Osteoblast (primary cell): ENCODE data around the gene CD300A. TPM values are rescaled to one million over a fixed set of nuclear protein-coding genes. Genes with fewer than 3 reads are reported as not detected.

Source experiments
- DNase-seq: peaks from one replicate; pipeline ENCODE4 v3.0.0; 2011; ENCODE audit warnings: low spot score, mixed read lengths; ENCODE audit not compliant: insufficient read length; ENCODE audit errors: missing footprints
- H2AFZ ChIP-seq: 2 replicates; pipeline ENCODE4 v1.6.0; 2011; ENCODE audit warnings: mild to moderate bottlenecking, low read length
- H3K27ac ChIP-seq: 2 replicates; pipeline ENCODE4 v1.5.1; 2011; ENCODE audit warnings: mild to moderate bottlenecking, low read depth, low read length, moderate library complexity
- H3K27me3 ChIP-seq: 2 replicates; pipeline ENCODE4 v1.6.0; 2012; ENCODE audit warnings: mild to moderate bottlenecking, control low read depth, inconsistent platforms, low read length, moderate library complexity; ENCODE audit not compliant: insufficient read depth
- H3K36me3 ChIP-seq: 2 replicates; pipeline ENCODE4 v1.5.1; 2011; ENCODE audit warnings: mild to moderate bottlenecking, low read length, control low read depth, moderate library complexity; ENCODE audit not compliant: insufficient read depth
- H3K4me1 ChIP-seq: 2 replicates; pipeline ENCODE4 v1.5.1; 2011; ENCODE audit warnings: mild to moderate bottlenecking, low read length, control low read depth, moderate library complexity; ENCODE audit not compliant: insufficient read depth
- H3K4me2 ChIP-seq: 2 replicates; pipeline ENCODE4 v1.6.0; 2011; ENCODE audit warnings: mild to moderate bottlenecking, low read length; ENCODE audit not compliant: insufficient read depth
- H3K4me3 ChIP-seq: fragments of 200-600 bp; sonication (generic); 3 replicates; pipeline ENCODE4 v1.5.1; 2012; ENCODE audit warnings: mild to moderate bottlenecking, low read length, inconsistent platforms; ENCODE audit not compliant: insufficient read depth
- H3K79me2 ChIP-seq: 2 replicates; pipeline ENCODE4 v1.6.0; 2012; ENCODE audit warnings: mild to moderate bottlenecking, low read length, control low read depth, inconsistent platforms; ENCODE audit not compliant: insufficient read depth
- H3K9me3 ChIP-seq: 2 replicates; pipeline ENCODE4 v1.5.1; 2011; ENCODE audit warnings: low read depth, low read length, control low read depth
- H4K20me1 ChIP-seq: 2 replicates; pipeline ENCODE4 v1.6.0; 2012; ENCODE audit warnings: mild to moderate bottlenecking, low read length, control low read depth; ENCODE audit not compliant: insufficient read depth
- CTCF ChIP-seq: IDR thresholded peaks from 2 replicates; pipeline ENCODE4 v1.5.1; 2011; ENCODE audit warnings: mild to moderate bottlenecking, low read depth, low read length, moderate library complexity; ENCODE audit errors: extremely low read depth
- total RNA-seq: library from RNA; depleted of rRNA; stranded (reverse); fragments of >200 nt; gene quantifications from 2 replicates; pipeline ENCODE4 v1.2.3, GENCODE V29; 2012

Gene CD300A
- total RNA-seq, 1 donor = not detected

DNA sequence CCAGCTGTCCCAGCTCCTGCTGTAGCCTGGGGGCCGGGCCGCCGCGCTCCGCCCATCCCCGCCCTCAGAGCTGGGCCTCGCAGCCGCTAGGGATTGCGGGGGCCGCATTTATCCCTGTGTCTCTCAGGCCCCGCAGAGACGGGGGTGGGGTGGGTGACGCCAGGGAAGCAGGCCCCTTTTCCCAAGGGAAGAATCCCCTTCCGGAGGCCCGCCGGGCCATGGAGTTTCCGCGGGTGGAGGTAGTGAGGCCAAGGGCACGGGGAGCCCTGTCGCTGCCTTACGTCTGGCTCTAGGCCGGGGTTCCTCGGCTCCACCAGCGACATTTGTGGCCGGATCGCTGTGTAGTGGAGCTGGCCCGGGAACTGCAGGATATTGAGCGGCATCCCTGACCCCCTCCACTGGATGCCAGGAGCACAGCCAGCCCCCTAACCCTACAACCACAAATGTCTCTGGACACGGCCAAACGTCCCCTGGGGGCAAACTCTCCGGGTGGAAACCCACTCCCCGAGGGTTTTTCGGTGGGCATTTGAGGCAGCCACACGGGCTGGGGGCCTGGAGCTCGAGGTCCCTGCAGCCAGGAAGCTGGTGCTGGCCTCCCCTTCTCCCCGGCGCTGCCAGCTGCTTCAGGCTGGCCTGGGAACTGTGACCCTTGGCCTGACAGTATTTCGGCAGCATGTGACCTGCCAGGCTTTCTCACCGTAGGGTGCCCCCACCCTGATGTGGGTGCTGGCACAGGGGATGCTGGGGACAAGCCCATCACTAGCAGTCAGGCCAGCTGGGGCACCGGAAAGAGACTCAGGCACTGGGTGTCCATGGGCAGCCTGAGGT lies 12.0 kb upstream of the CD300A start:
- Histone ChIP-seq H3K4me2 (peak overlapping the region; percentile 73), H3K9me3 (no peaks in the 10 kb centered on the region), H2AFZ (peak overlapping the region; percentile 84), H3K27ac (no peak overlapping the region), H3K4me1 (peaks cover 4% of the 10 kb centered on the region), H4K20me1 (no peaks in the 10 kb centered on the region), H3K4me3 (peak overlapping the region; percentile 64), H3K79me2 (no peaks in the 10 kb centered on the region), H3K36me3 (no peaks in the 10 kb centered on the region), H3K27me3 (peaks cover 10% of the 10 kb centered on the region)
- DNase-seq = peak; percentile 99
- TF ChIP-seq CTCF = no peak

- Histone ChIP-seq H3K4me3 (no peak overlapping the region), H4K20me1 (no peaks in the 10 kb centered on the region), H3K79me2 (no peaks in the 10 kb centered on the region), H3K9me3 (no peaks in the 10 kb centered on the region), H3K4me2 (no peak overlapping the region), H3K27me3 (peaks cover 10% of the 10 kb centered on the region), H2AFZ (no peak overlapping the region), H3K4me1 (peaks cover 4% of the 10 kb centered on the region), H3K27ac (no peak overlapping the region), H3K36me3 (no peaks in the 10 kb centered on the region)
- peak; percentile 11 for DNase-seq
- no peak for TF ChIP-seq CTCF
These were observed 11.3 kb upstream of the CD300A start for GRCh38 chr17:74455025-74455545.

DNA sequence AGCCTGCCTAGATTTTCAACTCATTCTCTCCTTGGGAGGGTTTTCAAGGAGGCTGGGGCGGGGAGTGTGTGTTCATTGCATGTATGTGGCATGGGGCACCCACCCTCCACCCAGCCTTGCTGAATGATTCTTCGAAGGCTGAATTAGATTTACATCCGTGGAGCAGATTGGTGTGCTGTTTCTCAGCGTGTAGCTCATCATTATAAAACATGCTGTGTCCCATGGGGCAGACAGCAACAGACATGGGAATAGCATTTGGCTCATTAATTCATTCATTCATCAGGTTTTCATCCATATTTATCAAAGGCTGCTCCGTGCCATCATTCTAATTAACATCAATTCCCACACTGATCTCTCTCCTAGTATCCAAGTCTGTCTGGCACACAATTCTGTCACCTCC lies 10.6 kb upstream of the CD300A start:
- TF ChIP-seq CTCF = no peak
- Histone ChIP-seq H3K27ac (no peak overlapping the region), H3K9me3 (no peaks in the 10 kb centered on the region), H2AFZ (no peak overlapping the region), H3K79me2 (no peaks in the 10 kb centered on the region), H3K4me2 (no peak overlapping the region), H3K36me3 (no peaks in the 10 kb centered on the region), H4K20me1 (no peaks in the 10 kb centered on the region), H3K4me1 (peaks cover 4% of the 10 kb centered on the region), H3K4me3 (no peak overlapping the region), H3K27me3 (peaks cover 9% of the 10 kb centered on the region)
- DNase-seq = peak; percentile 62

- no peak overlapping the region for H3K4me2 ChIP-seq
These were observed 9.2 kb upstream of the CD300A start for GRCh38 chr17:74457146-74457819.

More at GRCh38 chr17:74457146-74457819, 9.2 kb upstream of the CD300A start:
- no peak overlapping the region for H3K27ac ChIP-seq
- H2AFZ ChIP-seq = peak overlapping the region; percentile 67
- peak; percentile 95 for DNase-seq
- H3K9me3 ChIP-seq = no peaks in the 10 kb centered on the region
- peaks cover 4% of the 10 kb centered on the region for H3K4me1 ChIP-seq
- peaks cover 7% of the 10 kb centered on the region for H3K27me3 ChIP-seq
- TF ChIP-seq CTCF = peak; percentile 91
- H3K4me3 ChIP-seq = no peak overlapping the region
- H3K79me2 ChIP-seq = no peaks in the 10 kb centered on the region
- no peaks in the 10 kb centered on the region for H3K36me3 ChIP-seq
- H4K20me1 ChIP-seq = no peaks in the 10 kb centered on the region
